Measurements from ENCODE around the gene TSEN54.

TSEN54 gene

DNA sequence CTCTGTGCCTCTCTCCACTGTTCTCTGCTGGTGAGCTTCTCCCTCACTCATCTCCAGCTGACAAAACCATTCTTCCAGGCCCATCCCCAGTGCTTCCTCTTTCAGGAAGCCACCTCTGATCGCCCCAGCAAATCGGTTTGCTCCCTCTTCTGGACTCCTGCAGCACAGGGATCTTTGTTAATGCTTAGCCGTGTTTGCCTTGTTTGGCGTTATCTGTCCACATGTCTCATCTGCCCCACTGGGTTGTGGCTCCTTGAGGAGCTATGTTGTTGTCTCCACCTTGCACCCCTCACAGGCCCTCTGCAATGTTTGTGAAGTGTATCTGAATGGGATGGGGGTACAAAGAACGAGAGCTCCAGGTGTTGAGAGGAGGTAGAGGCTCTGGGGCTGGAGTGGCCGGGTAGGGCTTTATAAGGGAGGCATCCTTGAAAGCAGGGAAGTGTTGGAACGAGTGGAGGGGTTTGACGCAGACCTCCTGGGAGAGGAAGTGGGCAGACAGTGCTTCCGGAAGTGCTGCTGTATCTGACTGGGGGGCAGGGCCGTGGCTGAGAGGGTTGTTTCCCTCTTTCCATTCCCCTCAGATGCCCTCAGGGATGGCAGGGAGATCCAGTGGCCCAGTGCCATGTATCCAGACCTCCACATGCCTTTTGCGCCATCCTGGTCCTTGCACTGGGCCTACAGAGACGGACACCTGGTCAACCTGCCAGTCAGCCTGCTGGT, 28.8 kb upstream of the TSEN54 start:
- DNase-seq (ENCODE audit: low read depth, low spot score) = no peak
- H3K4me3 ChIP-seq (ENCODE audit: low read depth, low read length) = no peak overlapping the region
- no peak for TF ChIP-seq CTCF (IDR thresholded peaks at IDR 0.05; ENCODE audit: low read depth, low read length)
- in situ Hi-C loops (cut with HindIII; ENCODE audit: low sequenced_read_pairs) = no loop called here

DNA sequence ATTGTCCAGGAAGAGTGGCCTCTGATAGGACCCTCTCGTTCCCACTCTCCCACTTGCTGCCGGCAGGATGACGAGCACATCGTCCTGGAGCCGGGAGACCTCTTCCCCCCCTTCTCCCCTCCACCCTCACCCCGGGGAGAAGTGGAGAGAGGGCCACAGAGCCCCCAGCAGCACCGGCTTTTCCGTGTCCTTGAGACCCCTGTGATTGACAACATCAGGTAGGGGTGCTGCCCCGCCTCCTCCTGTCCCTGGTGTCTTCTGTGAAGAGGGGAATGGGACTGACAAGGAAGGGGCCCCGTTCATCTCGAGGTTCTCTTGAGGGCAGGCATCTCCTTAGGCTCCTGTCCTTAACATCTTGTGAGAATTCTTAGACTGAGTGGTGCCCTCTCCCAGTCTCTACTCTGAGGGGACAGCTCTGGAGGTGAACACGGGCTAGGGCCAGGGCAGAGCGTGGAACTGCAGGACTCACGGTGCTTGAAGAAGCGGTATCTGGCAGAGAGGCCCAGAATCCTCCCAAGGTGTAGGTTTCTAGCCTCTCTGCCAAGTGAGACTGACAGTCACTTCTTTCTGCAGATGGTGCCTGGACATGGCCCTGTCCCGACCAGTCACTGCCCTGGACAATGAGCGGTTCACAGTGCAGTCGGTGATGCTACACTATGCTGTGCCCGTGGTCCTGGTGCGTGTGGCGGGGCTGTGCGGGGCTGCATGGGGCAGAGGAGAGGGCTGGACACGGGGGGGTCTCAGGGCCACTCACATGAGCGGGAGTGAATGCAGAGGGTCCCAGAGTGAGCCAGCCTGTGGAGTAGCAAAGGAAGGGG, 27.4 kb upstream of the TSEN54 start:
- no peak for DNase-seq (ENCODE audit: low read depth, low spot score)
- no peak for TF ChIP-seq CTCF (IDR thresholded peaks at IDR 0.05; ENCODE audit: low read depth, low read length)
- H3K4me3 ChIP-seq (ENCODE audit: low read depth, low read length) = no peak overlapping the region
- in situ Hi-C loops (cut with HindIII; ENCODE audit: low sequenced_read_pairs) = no loop called here

GRCh38 chr17:75489511-75489955, 26.8 kb upstream of the TSEN54 start:
- no peak overlapping the region for H3K4me3 ChIP-seq (ENCODE audit: low read depth, low read length)
- DNase-seq (ENCODE audit: low read depth, low spot score) = no peak
- no peak for TF ChIP-seq CTCF (IDR thresholded peaks at IDR 0.05; ENCODE audit: low read depth, low read length)
- in situ Hi-C loops (cut with HindIII; ENCODE audit: low sequenced_read_pairs) = no loop called here

- DNase-seq (ENCODE audit: low read depth, low spot score) = no peak
- in situ Hi-C loops (cut with HindIII; ENCODE audit: low sequenced_read_pairs) = no loop called here
- TF ChIP-seq CTCF (IDR thresholded peaks at IDR 0.05; ENCODE audit: low read depth, low read length) = no peak
- H3K4me3 ChIP-seq (ENCODE audit: low read depth, low read length) = no peak overlapping the region
Measured at GRCh38 chr17:75490173-75490743, 26.1 kb upstream of the TSEN54 start.

DNA sequence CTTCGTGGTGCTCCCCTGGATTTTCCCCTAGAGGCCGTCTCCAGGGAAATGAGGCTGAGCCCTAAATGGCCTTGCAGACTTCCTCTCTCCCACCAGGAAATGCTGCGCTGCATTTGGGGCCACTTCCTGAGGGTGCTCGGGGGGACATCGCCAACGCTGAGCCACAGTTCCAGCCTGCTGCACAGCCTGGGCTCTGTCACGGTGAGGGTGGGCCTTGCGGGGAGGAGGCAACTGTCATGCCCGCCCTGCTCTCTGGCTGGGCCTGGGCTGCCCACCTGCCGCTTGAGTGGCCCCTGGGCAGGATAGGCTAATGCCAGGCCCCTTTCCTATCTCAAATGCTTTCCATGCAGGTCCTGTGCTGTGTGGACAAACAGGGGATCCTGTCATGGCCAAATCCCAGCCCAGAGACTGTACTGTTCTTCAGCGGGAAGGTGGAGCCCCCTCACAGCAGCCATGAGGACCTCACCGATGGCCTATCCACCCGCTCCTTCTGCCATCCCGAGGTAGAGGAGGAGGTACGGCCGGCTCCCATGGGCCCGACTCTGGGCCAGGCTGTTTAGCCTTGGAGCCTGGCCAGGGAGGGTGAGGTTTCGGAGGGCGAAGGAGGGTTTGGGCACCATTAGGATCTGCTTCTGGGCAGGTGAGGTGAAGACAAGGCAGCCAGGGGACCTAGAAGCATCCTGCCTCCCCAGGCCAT, 25.2 kb upstream of the TSEN54 start:
- DNase-seq (ENCODE audit: low read depth, low spot score) = no peak
- H3K4me3 ChIP-seq (ENCODE audit: low read depth, low read length) = no peak overlapping the region
- no peak for TF ChIP-seq CTCF (IDR thresholded peaks at IDR 0.05; ENCODE audit: low read depth, low read length)
- in situ Hi-C loops (cut with HindIII; ENCODE audit: low sequenced_read_pairs) = no loop called here

GRCh38 chr17:75491680-75492079, 24.6 kb upstream of the TSEN54 start:
- no peak for DNase-seq (ENCODE audit: low read depth, low spot score)
- TF ChIP-seq CTCF (IDR thresholded peaks at IDR 0.05; ENCODE audit: low read depth, low read length) = no peak
- no peak overlapping the region for H3K4me3 ChIP-seq (ENCODE audit: low read depth, low read length)
- in situ Hi-C loops (cut with HindIII; ENCODE audit: low sequenced_read_pairs) = no loop called here

Measured in astrocyte of the spinal cord (primary cell).